GM13976 (cell line): Measurements from ENCODE around the gene FAM131A.

Source experiments
- DNase-seq: peaks from one replicate; pipeline ENCODE4 v3.0.0; 2012; ENCODE audit warnings: low spot score
- in situ Hi-C: fragments of 300-500 bp; cut with MboI; formaldehyde crosslinking; loops from one replicate; pipeline ENCODE4 v1.12.0; 2022; ENCODE audit warnings: low sequenced_read_pairs, mixed read lengths, inconsistent platforms; ENCODE audit not compliant: unreplicated experiment
- TF ChIP-seq, protein P1 (sequence below): IDR thresholded peaks from 2 replicates; pipeline ENCODE4 v1.5.1; 2012; ENCODE audit warnings: borderline replicate concordance, mild to moderate bottlenecking; ENCODE audit not compliant: insufficient read depth; ENCODE audit errors: extremely low read depth, missing control alignments, control extremely low read depth

Gene FAM131A

DNA sequence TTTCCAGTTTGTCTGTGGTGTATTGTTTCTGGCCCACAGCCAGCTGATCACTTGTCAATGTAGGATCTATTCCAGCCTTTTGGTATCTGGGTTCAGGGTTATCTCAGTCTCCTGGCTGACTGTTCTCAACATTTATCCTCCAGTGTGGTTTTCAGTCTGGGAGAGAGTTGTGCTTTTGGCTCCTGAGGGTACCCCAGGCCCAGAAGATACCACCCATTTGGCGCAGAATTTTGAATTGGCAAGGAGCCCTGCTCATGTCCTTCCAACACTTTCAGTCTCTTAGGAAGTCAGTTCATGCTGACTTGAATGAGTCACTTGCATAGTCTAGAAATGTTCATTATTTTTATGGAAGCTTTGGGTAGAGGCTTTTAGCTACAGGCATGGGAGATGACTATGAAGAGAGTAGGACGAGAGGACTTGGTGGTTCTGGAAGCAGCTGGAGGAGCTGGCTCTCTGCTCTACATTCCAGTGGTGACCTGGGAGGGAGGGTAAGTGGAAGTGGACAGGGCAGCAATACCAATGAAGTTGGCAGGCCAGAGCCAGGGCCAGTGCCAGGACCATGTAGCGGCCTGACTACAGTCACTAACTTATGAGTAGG is 31.3 kb downstream of the FAM131A start:
- no peak for DNase-seq
- in situ Hi-C loops: no loop called here
- TF ChIP-seq, protein P1, sequence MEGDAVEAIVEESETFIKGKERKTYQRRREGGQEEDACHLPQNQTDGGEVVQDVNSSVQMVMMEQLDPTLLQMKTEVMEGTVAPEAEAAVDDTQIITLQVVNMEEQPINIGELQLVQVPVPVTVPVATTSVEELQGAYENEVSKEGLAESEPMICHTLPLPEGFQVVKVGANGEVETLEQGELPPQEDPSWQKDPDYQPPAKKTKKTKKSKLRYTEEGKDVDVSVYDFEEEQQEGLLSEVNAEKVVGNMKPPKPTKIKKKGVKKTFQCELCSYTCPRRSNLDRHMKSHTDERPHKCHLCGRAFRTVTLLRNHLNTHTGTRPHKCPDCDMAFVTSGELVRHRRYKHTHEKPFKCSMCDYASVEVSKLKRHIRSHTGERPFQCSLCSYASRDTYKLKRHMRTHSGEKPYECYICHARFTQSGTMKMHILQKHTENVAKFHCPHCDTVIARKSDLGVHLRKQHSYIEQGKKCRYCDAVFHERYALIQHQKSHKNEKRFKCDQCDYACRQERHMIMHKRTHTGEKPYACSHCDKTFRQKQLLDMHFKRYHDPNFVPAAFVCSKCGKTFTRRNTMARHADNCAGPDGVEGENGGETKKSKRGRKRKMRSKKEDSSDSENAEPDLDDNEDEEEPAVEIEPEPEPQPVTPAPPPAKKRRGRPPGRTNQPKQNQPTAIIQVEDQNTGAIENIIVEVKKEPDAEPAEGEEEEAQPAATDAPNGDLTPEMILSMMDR: no peak

DNA sequence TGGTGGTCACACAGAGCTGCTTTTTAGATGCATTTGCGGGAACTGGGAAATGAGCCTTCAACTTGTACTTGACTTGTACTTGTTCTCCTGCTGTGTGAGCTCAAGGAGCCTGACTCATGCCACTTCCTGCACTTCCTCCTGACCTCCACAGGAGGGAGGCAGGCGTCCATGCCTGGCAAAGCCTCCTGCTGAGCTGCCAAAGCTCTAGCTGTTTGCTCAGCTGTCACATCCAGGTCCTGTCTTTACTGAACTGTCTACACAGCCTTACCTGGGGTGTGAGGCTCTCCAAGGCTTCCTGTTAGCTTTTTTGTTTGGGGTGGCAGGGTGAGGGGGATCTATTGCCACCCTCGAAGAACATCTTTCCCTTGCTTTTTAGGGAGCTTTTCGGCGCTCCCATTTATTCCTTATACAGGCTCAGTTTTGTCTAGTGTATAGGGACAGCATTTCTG is 34.2 kb downstream of the FAM131A start:
- DNase-seq: peak; percentile 83
- TF ChIP-seq, protein P1: peak; percentile 69
- in situ Hi-C loops: no loop called here

DNA sequence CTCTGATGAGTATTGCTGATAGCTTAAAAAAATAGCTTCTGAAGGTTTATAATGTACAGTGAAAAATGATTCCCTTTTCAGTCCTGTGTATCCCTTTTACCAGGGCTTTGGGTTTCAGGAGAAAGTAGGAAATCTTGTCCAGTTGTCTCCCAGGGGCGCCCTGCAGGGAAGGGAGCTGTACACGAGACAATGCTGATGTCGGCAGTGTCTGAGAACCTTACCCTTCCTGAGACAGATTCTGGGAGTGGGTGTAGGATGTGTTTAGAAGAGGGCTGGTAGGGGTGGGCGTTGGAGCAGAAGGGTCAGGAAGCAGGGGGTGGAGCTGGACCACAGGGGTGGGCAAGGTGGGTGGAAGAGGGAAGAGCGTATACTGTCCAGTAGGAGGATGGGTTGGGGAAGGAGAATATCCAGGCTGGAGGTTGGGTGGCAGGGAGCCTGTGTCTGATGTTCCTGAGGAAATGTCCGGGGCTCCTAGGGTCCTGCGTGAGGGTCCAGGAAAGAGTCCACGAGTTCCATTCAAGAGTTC is 35.0 kb downstream of the FAM131A start:
- TF ChIP-seq, protein P1: no peak
- in situ Hi-C loops: no loop called here
- DNase-seq: no peak

DNA sequence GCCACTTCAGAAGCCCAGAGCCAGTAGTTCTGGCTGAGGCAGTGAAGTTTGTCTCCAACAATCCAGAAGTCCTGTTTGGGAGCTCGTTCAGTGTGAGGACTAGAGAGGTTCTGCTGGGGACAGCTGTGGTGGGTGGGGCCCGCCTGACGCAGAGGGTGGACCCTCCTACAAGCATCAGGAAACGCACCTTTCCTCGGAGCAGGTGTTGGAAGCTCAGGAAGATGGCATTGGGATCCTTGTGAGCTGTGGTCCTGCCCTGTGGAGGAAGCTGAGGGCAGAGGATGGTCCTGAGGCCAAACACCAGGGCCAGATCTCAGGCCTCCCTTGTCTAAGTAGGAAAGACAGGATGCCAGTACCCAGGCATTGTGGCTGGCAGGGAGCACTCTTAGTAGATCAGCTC is 35.5 kb downstream of the FAM131A start:
- in situ Hi-C loops: no loop called here
- DNase-seq: no peak

DNA sequence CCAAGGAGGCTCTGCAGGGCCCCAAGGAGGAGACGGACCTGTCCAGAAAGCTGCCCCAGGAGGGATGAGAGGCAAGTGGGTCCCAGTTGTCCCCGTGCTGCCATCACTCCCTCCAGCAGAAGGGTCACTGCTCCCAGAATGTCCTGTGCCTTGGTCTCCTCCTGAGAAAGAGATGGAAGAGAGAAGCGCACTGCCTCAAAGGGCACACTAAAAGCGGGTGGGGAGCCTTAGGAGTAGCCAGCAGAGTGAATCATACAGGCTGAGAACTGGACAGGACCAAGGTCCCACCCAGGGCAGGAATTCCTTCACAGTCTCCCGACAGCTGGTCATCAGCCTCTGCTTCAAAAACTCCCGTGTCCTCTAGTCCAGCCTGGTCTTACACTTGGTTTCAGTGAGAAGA is 36.0 kb downstream of the FAM131A start:
- in situ Hi-C loops: no loop called here
- no peak for DNase-seq
- TF ChIP-seq, protein P1: no peak

More for the DNA sequence above, 35.5 kb downstream of the FAM131A start:
- TF ChIP-seq, protein P1: no peak

DNA sequence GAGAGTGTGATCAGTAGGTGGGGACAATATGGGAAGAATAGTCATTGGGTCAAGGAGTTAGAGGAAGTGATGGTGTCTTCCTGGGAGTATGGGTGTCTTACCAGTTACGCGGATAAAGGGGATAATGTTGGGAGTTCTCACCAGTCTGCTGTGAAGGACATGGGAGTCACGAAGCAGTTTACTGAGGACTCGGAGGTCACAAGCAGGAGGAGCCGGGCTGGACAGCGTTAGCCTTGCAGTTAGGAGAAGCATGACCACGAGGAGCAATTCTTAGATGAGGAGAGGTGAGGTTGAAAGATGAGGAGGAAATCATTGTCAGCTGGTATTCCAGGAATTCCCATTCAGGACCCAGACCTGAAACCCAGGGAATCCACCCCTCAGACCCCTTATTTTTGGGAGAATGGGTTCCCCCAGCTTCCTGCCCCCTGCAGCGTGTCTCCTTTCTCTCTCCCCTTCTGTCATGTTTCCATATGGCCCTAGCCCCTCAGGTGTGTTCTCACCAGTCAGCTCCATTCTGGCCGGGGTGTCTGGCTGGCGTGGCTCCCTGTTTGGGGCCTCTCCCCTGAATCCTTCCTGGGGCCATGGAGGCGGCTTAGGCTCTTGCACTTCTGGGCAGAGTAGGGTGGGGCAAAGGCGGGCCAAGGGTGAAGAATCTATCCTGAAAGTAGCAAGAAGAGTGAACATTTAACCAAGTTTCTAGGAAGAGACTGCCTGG is 38.5 kb downstream of the FAM131A start:
- TF ChIP-seq, protein P1: no peak
- in situ Hi-C loops: no loop called here
- DNase-seq: no peak
